Right lobe of liver (tissue), 6 donors: ENCODE results near the gene WDFY4. TPM values are rescaled to one million over a fixed set of nuclear protein-coding genes. Genes with fewer than 3 reads are reported as not detected.

ENCODE experiments used
- ATAC-seq, 4 donors: fragments of 200-7000 bp; cut with Tn5 transposase; one replicate each; pipeline ENCODE4 v1.9.1; 2020; ENCODE audit warnings: mild to moderate bottlenecking in 4 of 4, moderate library complexity in 4 of 4
- DNase-seq, 3 donors: peaks; one replicate each; pipeline ENCODE4 v3.0.0-alpha.2; 2020
- H3K27ac ChIP-seq, 3 donors: fragments of 200-600 bp; one replicate each; pipeline ENCODE4 v1.8.0; 2022
- H3K27me3 ChIP-seq, 2 donors: fragments of 200-600 bp; one replicate each; pipeline ENCODE4 v1.8.0; 2022
- H3K36me3 ChIP-seq, 4 donors: fragments of 200-600 bp; sonication (generic) in 1 of 4; one replicate each; pipeline versions ENCODE4 v1.5.1 to v1.8.0; 2017 to 2022; ENCODE audit warnings: control low read depth in 1 of 4
- H3K4me1 ChIP-seq, 4 donors: fragments of 200-600 bp; sonication (generic) in 1 of 4; one replicate each; pipeline versions ENCODE4 v1.5.1 to v1.8.0; 2017 to 2022; ENCODE audit warnings: control low read depth in 1 of 4
- H3K4me3 ChIP-seq, 3 donors: fragments of 200-600 bp; one replicate each; pipeline ENCODE4 v1.8.0; 2022
- H3K9me3 ChIP-seq, 4 donors: fragments of 200-600 bp; sonication (generic) in 1 of 4; one replicate each; pipeline versions ENCODE4 v1.5.1 to v1.8.0; 2017 to 2022; ENCODE audit warnings: control low read depth in 1 of 4
- POLR2A ChIP-seq: fragments of 450-650 bp; IDR thresholded peaks from one replicate; pipeline ENCODE4 v1.6.1; 2017; ENCODE audit warnings: antibody characterized with exemption, mild to moderate bottlenecking
- WGBS: methylation state at CpG from one replicate; pipeline ENCODE4 v1.1.6; 2018; ENCODE audit warnings: low coverage, low lambda C conversion rate; ENCODE audit not compliant: insufficient coverage; ENCODE audit errors: missing lambda C conversion rate; 5-methylcytosine and 5-hydroxymethylcytosine counted together
- intact Hi-C, 2 donors: fragments of 100-400 bp; cut with DNase I; formaldehyde crosslinking; loops; one replicate each; pipeline versions ENCODE4 v1.11.2 to v1.14.1; 2022
- total RNA-seq, 6 experiments: library from RNA; depleted of rRNA in 2 of 6; stranded (reverse); fragments of >200 nt in 2 of 6; fragmentation: NEBNext Ultra II Directional in 3 of 6; extraction: Animal tissue kit (Norgen Biotek cat#: 25700) in 3 of 6; gene quantifications; one replicate each; pipeline versions ENCODE4 v1.1.0 to v1.2.4, GENCODE V29; 2016 to 2023
- TF ChIP-seq, protein P1 (sequence below), 4 donors: fragments of 200-600 bp in 3 of 4; fragments of 450-650 bp in 1 of 4; IDR thresholded peaks; one replicate each; pipeline versions ENCODE4 v1.5.1 to v1.8.0; 2016 to 2022; ENCODE audit warnings: antibody characterized with exemption in 4 of 4, mild to moderate bottlenecking in 2 of 4
- donor health status: DM: no; HTN: yes; CAD: no.
- donor health status: DM: no; HTN: no; CAD: no.
- donor health status: DM: no; HTN: no; CAD: no.
- donor health status: DM: no; HTN: yes; CAD: no.
- donor health status: DM: no; HTN: yes; CAD: no.

Gene WDFY4
- total RNA-seq, 6 experiments from 2014 or later, result 1.4 to 4.1 (median 1.9) TPM

DNA sequence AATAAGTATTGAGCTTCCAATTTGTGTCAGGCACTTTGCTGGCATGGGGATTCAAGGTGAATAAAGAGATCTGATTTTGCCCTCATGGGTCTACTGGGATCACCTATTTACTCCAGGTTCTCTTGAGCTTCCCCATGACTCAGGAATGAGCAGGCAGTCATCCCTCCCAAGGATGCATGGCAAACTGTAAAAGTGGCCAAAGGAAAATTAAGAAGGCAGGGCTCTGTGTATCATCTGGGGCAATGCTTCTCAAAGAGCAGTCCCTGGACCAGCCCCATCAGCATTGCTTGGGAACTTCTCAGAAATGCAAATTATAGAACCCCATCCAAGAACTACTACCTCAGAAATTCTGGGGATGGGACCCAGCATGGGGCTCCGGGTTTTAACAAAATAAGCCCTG, 48.7 kb downstream of the WDFY4 start:
- Histone ChIP-seq H3K9me3 (no peaks in the 10 kb centered on the region), H3K27ac (no peak overlapping the region), H3K36me3 (no peaks in the 10 kb centered on the region), H3K4me1 (no peaks in the 10 kb centered on the region), H3K4me3 (no peak overlapping the region), H3K27me3 (no peaks in the 10 kb centered on the region)
- no peak for TF ChIP-seq POLR2A
- TF ChIP-seq, protein P1, sequence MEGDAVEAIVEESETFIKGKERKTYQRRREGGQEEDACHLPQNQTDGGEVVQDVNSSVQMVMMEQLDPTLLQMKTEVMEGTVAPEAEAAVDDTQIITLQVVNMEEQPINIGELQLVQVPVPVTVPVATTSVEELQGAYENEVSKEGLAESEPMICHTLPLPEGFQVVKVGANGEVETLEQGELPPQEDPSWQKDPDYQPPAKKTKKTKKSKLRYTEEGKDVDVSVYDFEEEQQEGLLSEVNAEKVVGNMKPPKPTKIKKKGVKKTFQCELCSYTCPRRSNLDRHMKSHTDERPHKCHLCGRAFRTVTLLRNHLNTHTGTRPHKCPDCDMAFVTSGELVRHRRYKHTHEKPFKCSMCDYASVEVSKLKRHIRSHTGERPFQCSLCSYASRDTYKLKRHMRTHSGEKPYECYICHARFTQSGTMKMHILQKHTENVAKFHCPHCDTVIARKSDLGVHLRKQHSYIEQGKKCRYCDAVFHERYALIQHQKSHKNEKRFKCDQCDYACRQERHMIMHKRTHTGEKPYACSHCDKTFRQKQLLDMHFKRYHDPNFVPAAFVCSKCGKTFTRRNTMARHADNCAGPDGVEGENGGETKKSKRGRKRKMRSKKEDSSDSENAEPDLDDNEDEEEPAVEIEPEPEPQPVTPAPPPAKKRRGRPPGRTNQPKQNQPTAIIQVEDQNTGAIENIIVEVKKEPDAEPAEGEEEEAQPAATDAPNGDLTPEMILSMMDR (IDR thresholded peaks at IDR 0.05), result no peak
- no peak for DNase-seq
- intact Hi-C loops, result no loop called here
- no peak for ATAC-seq
- 17% methylated on average over 1 of the region's 1 CpG for WGBS

DNA sequence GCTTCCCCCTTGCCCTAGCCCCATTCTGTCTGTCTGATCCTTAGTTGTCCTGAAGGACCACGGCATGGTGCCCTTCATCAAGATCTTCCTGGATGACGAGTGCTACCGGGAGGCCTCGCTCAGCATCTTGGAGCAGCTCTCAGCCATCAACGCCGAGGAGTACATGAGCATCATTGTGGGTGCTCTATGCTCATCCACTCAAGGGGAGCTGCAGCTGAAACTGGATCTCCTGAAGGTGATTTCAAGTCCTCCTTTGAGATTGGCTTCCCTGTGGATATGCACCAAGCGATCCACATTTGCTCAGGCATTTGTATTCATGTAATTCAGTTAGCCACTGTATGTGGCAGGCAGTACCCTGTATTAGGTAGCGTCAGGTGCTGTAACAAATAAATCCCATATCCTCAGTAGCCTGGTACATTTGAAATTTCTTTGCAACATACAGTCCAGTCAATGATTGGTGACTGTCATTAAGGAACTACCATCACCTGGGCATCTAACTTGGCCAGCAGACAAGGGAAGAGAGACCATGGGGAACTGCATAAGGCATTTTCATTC, 51.2 kb downstream of the WDFY4 start:
- Histone ChIP-seq H3K9me3 (no peaks in the 10 kb centered on the region), H3K27me3 (no peaks in the 10 kb centered on the region), H3K27ac (no peak overlapping the region), H3K36me3 (no peaks in the 10 kb centered on the region), H3K4me1 (no peaks in the 10 kb centered on the region), H3K4me3 (no peak overlapping the region)
- DNase-seq (no peak), ATAC-seq (no peak)
- WGBS, result 73% methylated on average over 5 of the region's 8 CpGs
- intact Hi-C loops, result no loop called here
- TF ChIP-seq, protein P1 (IDR thresholded peaks at IDR 0.05), result no peak
- TF ChIP-seq POLR2A, result no peak

DNA sequence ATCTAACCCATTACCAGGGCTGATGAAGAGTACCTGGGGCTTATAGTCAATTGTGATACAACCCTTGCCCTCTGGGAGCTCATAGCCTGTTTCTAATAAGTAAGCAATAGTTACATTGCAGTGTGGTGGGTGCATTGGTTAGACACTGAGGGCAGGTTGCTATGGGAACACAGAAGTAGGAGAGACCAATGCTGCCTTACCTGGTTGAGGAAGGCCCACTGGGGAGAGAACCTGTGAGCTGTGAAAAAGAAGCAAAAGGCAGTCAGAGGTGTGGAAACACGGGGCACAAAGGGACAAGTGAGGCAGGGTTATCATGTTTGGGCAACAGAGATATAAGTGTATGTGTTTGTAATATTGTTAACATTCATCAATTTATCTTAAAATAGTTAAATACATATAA, 51.9 kb downstream of the WDFY4 start:
- DNase-seq, result no peak
- Histone ChIP-seq H3K27me3 (no peaks in the 10 kb centered on the region), H3K36me3 (no peaks in the 10 kb centered on the region), H3K9me3 (no peaks in the 10 kb centered on the region), H3K4me1 (no peaks in the 10 kb centered on the region), H3K4me3 (no peak overlapping the region), H3K27ac (no peak overlapping the region)
- 33% methylated on average over 1 of the region's 1 CpG for WGBS
- no peak for TF ChIP-seq POLR2A
- TF ChIP-seq, protein P1 (IDR thresholded peaks at IDR 0.05), result no peak
- intact Hi-C loops, result no loop called here
- ATAC-seq, result no peak

DNA sequence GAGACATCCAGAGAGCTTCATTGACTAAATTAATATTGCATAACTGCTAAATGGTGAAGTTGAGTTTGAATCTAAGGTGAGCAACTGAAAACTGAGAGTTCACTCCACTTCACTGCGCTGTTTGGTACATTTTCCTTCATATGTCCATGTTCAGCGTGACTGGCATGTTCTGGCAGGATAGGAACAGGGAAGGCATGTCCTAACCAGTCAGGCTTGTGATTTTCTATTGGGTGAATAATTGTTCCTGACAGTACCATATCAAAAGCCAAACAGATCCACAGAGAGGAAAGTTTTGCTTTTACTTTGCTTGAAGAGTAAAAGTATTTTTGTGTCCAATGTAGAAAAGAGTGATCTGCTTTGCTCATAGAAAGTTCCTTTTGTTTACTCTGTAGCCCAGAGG, 53.2 kb downstream of the WDFY4 start:
- DNase-seq (no peak), ATAC-seq (no peak)
- Histone ChIP-seq H3K9me3 (no peaks in the 10 kb centered on the region), H3K4me1 (no peaks in the 10 kb centered on the region), H3K27me3 (no peaks in the 10 kb centered on the region), H3K36me3 (no peaks in the 10 kb centered on the region), H3K27ac (no peak overlapping the region), H3K4me3 (no peak overlapping the region)
- WGBS, result 63% methylated on average over 2 of the region's 2 CpGs
- TF ChIP-seq, protein P1 (IDR thresholded peaks at IDR 0.05), result no peak
- no peak for TF ChIP-seq POLR2A
- intact Hi-C loops, result no loop called here

DNA sequence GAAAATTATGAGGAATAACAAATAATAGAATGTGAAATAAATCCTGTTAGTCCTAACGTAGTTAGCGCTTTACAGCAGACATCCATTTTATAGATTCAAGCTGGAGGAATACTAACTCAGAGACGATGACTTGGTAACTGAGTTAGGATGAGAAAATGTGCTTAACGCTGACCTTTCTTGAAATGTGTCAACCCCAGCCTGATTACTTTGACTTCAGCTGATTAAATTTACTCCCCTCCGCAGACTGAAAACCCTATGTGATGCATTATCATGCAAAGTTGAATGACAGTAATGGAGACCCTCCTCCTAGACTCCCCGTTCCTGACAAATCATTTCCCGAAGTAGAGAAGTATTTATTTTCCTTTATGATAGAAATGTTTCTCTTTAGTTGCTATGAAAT, 54.5 kb downstream of the WDFY4 start:
- Histone ChIP-seq H3K36me3 (no peaks in the 10 kb centered on the region), H3K27me3 (no peaks in the 10 kb centered on the region), H3K4me1 (no peaks in the 10 kb centered on the region), H3K27ac (no peak overlapping the region), H3K4me3 (no peak overlapping the region), H3K9me3 (no peaks in the 10 kb centered on the region)
- ATAC-seq, result no peak
- intact Hi-C loops, result no loop called here
- DNase-seq, result no peak
- TF ChIP-seq, protein P1 (IDR thresholded peaks at IDR 0.05), result no peak
- no peak for TF ChIP-seq POLR2A
- 69% methylated on average over 7 of the region's 7 CpGs for WGBS
